Tibial nerve (tissue), 4 donors: ENCODE results near the gene KRTAP5-5.
"Not testable (repeated sequence)": the region's sequence is repeated elsewhere in the genome, so short reads cannot be mapped to it uniquely, and the experiment has no call there.

Experiments used
- CTCF ChIP-seq, 5 experiments: fragments of 200-600 bp in 3 of 5; fragments of 450-650 bp in 2 of 5; sonication (generic) in 3 of 5; IDR thresholded peaks; one replicate each; pipeline ENCODE4 v1.5.1; 2016 to 2019; ENCODE audit warnings: antibody characterized with exemption in 5 of 5, mild to moderate bottlenecking in 3 of 5, moderate library complexity in 2 of 5
- EP300 ChIP-seq, 2 donors: sonication (generic); formaldehyde crosslinking; IDR thresholded peaks; one replicate each; pipeline ENCODE4 v1.6.1; 2017; ENCODE audit warnings: antibody characterized with exemption in 2 of 2, mild to moderate bottlenecking in 1 of 2

DNA sequence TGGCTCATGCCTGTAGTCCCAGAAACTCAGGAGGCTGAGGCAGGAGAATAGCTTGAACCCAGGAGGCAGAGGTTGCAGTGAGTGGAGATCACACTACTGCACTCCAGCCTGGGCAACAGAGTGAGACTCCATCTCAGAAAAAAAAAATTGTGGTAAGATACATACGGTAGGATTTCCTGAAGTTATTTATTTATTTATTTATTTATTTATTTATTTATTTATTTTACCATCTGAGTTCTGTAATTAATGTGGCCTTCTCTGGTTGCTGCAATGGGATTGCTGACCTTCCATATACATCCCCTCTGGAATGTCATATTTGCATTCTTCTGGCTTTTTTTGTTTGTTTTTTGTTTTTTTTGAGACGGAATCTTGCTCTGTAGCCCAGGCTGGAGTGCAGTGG, 46.7 kb upstream of the KRTAP5-5 start:
- not testable (repeated sequence) for TF ChIP-seq EP300, CTCF (IDR thresholded peaks at IDR 0.05)
